Erythroblast (primary cell): ENCODE measurements around the gene BEAN1.

Experiments
- GATA1 ChIP-seq: IDR thresholded peaks from 2 replicates; pipeline ENCODE4 v1.6.1; 2011; ENCODE audit warnings: low read depth, mild to moderate bottlenecking, control low read depth, low read length, moderate library complexity
- POLR2A ChIP-seq: IDR thresholded peaks from 2 replicates; pipeline ENCODE4 v1.6.1; 2011; ENCODE audit warnings: mild to moderate bottlenecking, low read length

- TF ChIP-seq POLR2A (no peak), GATA1 (no peak)
Observed at GRCh38 chr16:66468321-66468965, 41.3 kb downstream of the BEAN1 start.
